ENCODE data around the gene MKRN2OS.

MKRN2OS gene

GRCh38 chr3:12499474-12499873 lies 45.8 kb downstream of the MKRN2OS start:
- ChIA-PET POLR2A (no interaction called here), CTCF (no interaction called here)
- H3K4me3 ChIP-seq (ENCODE audit: low read depth, low read length) = no peak overlapping the region
- no peak for DNase-seq (ENCODE audit: low read depth, low spot score)
- TF ChIP-seq CTCF (IDR thresholded peaks at IDR 0.05; ENCODE audit: insufficient read depth, low read length, missing control alignments) = no peak

GRCh38 chr3:12496453-12496761 lies 48.9 kb downstream of the MKRN2OS start:
- H3K4me3 ChIP-seq (ENCODE audit: low read depth, low read length) = no peak overlapping the region
- no peak for TF ChIP-seq CTCF (IDR thresholded peaks at IDR 0.05; ENCODE audit: insufficient read depth, low read length, missing control alignments)
- CTCF ChIA-PET = interaction anchor here (0.7 kb wide), 1 partner anchor 361 kb away, joined by 3 read pairs; no protein-coding TSS in a partner anchor
- POLR2A ChIA-PET = no interaction called here
- DNase-seq (ENCODE audit: low read depth, low spot score) = no peak

GRCh38 chr3:12495749-12496452 lies 49.4 kb downstream of the MKRN2OS start:
- CTCF ChIA-PET = interaction anchor here (0.7 to 1.6 kb wide), 3 partner anchors 16 to 361 kb away, joined by 3 to 4 read pairs (median 3); no protein-coding TSS in a partner anchor
- POLR2A ChIA-PET = no interaction called here
- no peak for DNase-seq (ENCODE audit: low read depth, low spot score)

GRCh38 chr3:12490547-12490946 lies 54.8 kb downstream of the MKRN2OS start:
- no peak for TF ChIP-seq CTCF (IDR thresholded peaks at IDR 0.05; ENCODE audit: insufficient read depth, low read length, missing control alignments)
- ChIA-PET POLR2A (no interaction called here), CTCF (interaction anchor here (2.0 kb wide), 1 partner anchor 351 kb away, joined by 5 read pairs; no protein-coding TSS in a partner anchor)

More at GRCh38 chr3:12495749-12496452, 49.4 kb downstream of the MKRN2OS start:
- TF ChIP-seq CTCF (IDR thresholded peaks at IDR 0.05; ENCODE audit: insufficient read depth, low read length, missing control alignments) = no peak
- no peak overlapping the region for H3K4me3 ChIP-seq (ENCODE audit: low read depth, low read length)

GRCh38 chr3:12489832-12490231 lies 55.5 kb downstream of the MKRN2OS start:
- no peak overlapping the region for H3K4me3 ChIP-seq (ENCODE audit: low read depth, low read length)
- no peak for TF ChIP-seq CTCF (IDR thresholded peaks at IDR 0.05; ENCODE audit: insufficient read depth, low read length, missing control alignments)
- no peak for DNase-seq (ENCODE audit: low read depth, low spot score)
- ChIA-PET CTCF (interaction anchor here (1.2 to 2.0 kb wide), 3 partner anchors 10 to 355 kb away, joined by 4 to 5 read pairs (median 4); no protein-coding TSS in a partner anchor), POLR2A (no interaction called here)

More at GRCh38 chr3:12490547-12490946, 54.8 kb downstream of the MKRN2OS start:
- no peak overlapping the region for H3K4me3 ChIP-seq (ENCODE audit: low read depth, low read length)
- DNase-seq (ENCODE audit: low read depth, low spot score) = no peak
